ENCODE results near the gene NYAP2.

GRCh38 chr2:225660262-225661131, 261.0 kb downstream of the NYAP2 start:
- TF ChIP-seq LEF1 (IDR thresholded peaks at IDR 0.05; ENCODE audit: borderline replicate concordance) (no peak), ARNT (IDR thresholded peaks at IDR 0.05) (no peak), HDGF (IDR thresholded peaks at IDR 0.05; ENCODE audit: borderline replicate concordance) (no peak), BHLHE40 (IDR thresholded peaks at IDR 0.05; ENCODE audit: borderline replicate concordance) (no peak), CTBP1 (IDR thresholded peaks at IDR 0.05; ENCODE audit: borderline replicate concordance) (no peak), SP1 (IDR thresholded peaks at IDR 0.05) (no peak), SUZ12 (IDR thresholded peaks at IDR 0.05) (no peak), TARDBP (IDR thresholded peaks at IDR 0.05) (no peak), NFRKB (IDR thresholded peaks at IDR 0.05) (no peak), FOXK2 (IDR thresholded peaks at IDR 0.05) (no peak), L3MBTL2 (conservative IDR thresholded peaks at IDR 0.05) (no peak)

All from HEK293T (cell line).